Heart left ventricle (tissue), 16 donors: ENCODE measurements around the gene TSC22D1. TPM values are rescaled to one million over a fixed set of nuclear protein-coding genes. Genes with fewer than 3 reads are reported as not detected.
"Not testable (repeated sequence)": the region's sequence is repeated elsewhere in the genome, so short reads cannot be mapped to it uniquely, and the experiment has no call there.

Experiments used
- ATAC-seq, 4 donors: fragments of 200-7000 bp; cut with Tn5 transposase; one replicate each; pipeline ENCODE4 v1.9.1; 2020 to 2022; ENCODE audit warnings: moderate library complexity in 4 of 4, mild to moderate bottlenecking in 3 of 4, moderate number of reproducible peaks in 1 of 4
- DNase-seq, 5 donors: peaks; one replicate each; pipeline ENCODE4 v3.0.0-alpha.2; 2020
- H3K27ac ChIP-seq, 12 donors: fragments of 200-600 bp; sonication (generic) in 4 of 12; one replicate each; pipeline versions ENCODE4 v1.5.0 to v1.8.0; 2016 to 2022; ENCODE audit warnings: mild to moderate bottlenecking in 2 of 12
- H3K27me3 ChIP-seq, 9 donors: fragments of 200-600 bp; sonication (generic) in 2 of 9; one replicate each; pipeline versions ENCODE4 v1.5.1 to v1.8.0; 2016 to 2022; ENCODE audit warnings: mild to moderate bottlenecking in 3 of 9
- H3K36me3 ChIP-seq, 9 donors: fragments of 200-600 bp; sonication (generic) in 2 of 9; one replicate each; pipeline versions ENCODE4 v1.5.0 to v1.8.0; 2018 to 2022; ENCODE audit warnings: mild to moderate bottlenecking in 2 of 9
- H3K4me1 ChIP-seq, 12 donors: fragments of 200-600 bp; sonication (generic) in 4 of 12; one replicate each; pipeline versions ENCODE4 v1.5.0 to v1.8.0; 2016 to 2022; ENCODE audit warnings: mild to moderate bottlenecking in 3 of 12
- H3K4me3 ChIP-seq, 12 donors: fragments of 200-600 bp; sonication (generic) in 4 of 12; one replicate each; pipeline versions ENCODE4 v1.5.0 to v1.8.0; 2017 to 2022; ENCODE audit warnings: mild to moderate bottlenecking in 9 of 12, moderate library complexity in 4 of 12
- H3K9me3 ChIP-seq, 12 donors: fragments of 200-600 bp; sonication (generic) in 4 of 12; one replicate each; pipeline versions ENCODE4 v1.5.0 to v1.8.0; 2016 to 2022; ENCODE audit warnings: mild to moderate bottlenecking in 1 of 12
- POLR2A ChIP-seq, 2 donors: fragments of 450-650 bp; IDR thresholded peaks; one replicate each; pipeline ENCODE4 v1.6.1; 2017; ENCODE audit warnings: antibody characterized with exemption in 2 of 2, mild to moderate bottlenecking in 2 of 2, moderate library complexity in 2 of 2
- WGBS, 4 donors: extraction: QIAGEN DNeasy Blood & Tissue Kit in 2 of 4; methylation state at CpG; one replicate each; pipeline versions ENCODE4 v1.1.5 to v1.1.7; 2013 to 2018; 5-methylcytosine and 5-hydroxymethylcytosine counted together
- intact Hi-C, 10 donors: fragments of 100-400 bp; cut with DNase I; formaldehyde crosslinking; loops; one replicate each; pipeline versions ENCODE4 v1.11.1 to v1.14.2; 2022
- polyA plus RNA-seq, 2 donors: library from polyadenylated mRNA; stranded (reverse); fragments of 200-250 nt; gene quantifications; one replicate each; pipeline ENCODE4 v1.2.3, GENCODE V29; 2013
- total RNA-seq, 9 donors: library from RNA; depleted of rRNA in 2 of 9; stranded (reverse); fragments of >200 nt in 2 of 9; fragmentation: NEBNext Ultra II Directional in 3 of 9; extraction: Animal tissue kit (Norgen Biotek cat#: 25700) in 3 of 9; gene quantifications; one replicate each; pipeline versions ENCODE4 v1.1.0 to v1.2.4, GENCODE V29; 2016 to 2023
- TF ChIP-seq, protein P1 (sequence below), 12 donors: fragments of 200-600 bp; sonication (generic) in 4 of 12; IDR thresholded peaks; one replicate each; pipeline versions ENCODE4 v1.5.0 to v1.8.0; 2018 to 2022; ENCODE audit warnings: antibody characterized with exemption in 12 of 12, mild to moderate bottlenecking in 5 of 12
- donor health status: ischemic (EF 13 %, LVEDD 7.1; RV severe dilation, severe dysfunction).
- donor health status: healthy with polysubstance abuse.
- donor health status: DM: no; HTN: yes; CAD: no.
- donor health status: DM: no; HTN: no; CAD: no.
- donor health status: ischemic (EF 25% LVEDD 6.9; RV normal size, moderate dysfunction).
- donor health status: ischemic (EF 25% LVEDD 5.7; RV mildly dilated, moderate dysfunction).
- donor health status: healthy.
- donor health status: DM: yes; HTN: yes; CAD: no.
- donor health status: ischemic (EF 35%, LVEDD 5.7; RV mildly dilated, moderate dysfunction).
- donor health status: nonischemic (EF 11% LVEDD 7.7; RV severe dilation, severe dysfunction).
- donor health status: DM: yes; HTN: yes; CAD: no.
- donor health status: PGD.
- donor health status: ischemic (EF 29% LVEDD 5.4; RV normal size, mild dysfunction).
- donor health status: nonischemic (EF 23%, LVEDD 6.1; RV moderate dilation, normal function).

Gene TSC22D1
- total and polyA plus RNA-seq, 11 donors: 61.0 to 166 (median 125) TPM

DNA sequence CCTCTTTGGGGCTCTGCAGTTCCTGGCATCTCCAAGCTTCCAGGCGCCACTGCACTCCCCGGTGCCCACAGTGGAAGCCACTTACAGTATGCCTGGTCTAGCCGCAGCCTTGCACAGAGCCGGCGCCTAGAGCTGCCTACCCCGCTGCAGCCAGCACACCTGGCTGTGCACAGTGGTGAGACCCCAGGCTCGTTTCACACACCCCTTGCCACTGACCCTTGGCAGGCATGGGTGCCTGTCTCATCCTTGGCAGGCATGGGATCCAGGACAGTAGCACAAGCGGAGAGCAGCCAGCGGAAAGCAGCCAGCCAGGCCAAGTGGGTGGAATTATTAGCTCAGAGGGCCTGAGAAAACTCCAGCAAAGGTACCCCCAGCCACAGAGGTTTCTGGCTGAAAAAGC is 116.5 kb downstream of the TSC22D1 start:
- peaks cover 0 to 10% (median 0%) of the 10 kb centered on the region in 12 donors for H3K4me1 ChIP-seq
- ATAC-seq: no peak
- H3K9me3 ChIP-seq: peaks cover 0 to 3% (median 0%) of the 10 kb centered on the region in 12 donors

GRCh38 chr13:44458313-44458975 is 117.7 kb downstream of the TSC22D1 start:
- ATAC-seq: peak in 1 of 4 donors; percentile 29
- peaks cover 0 to 10% (median 0%) of the 10 kb centered on the region in 12 donors for H3K4me1 ChIP-seq
- WGBS, 4 donors: 94 to 97% (median 96%) methylated on average over 13 to 17 of the region's 17 CpGs

More for the DNA sequence above, 116.5 kb downstream of the TSC22D1 start:
- H3K36me3 ChIP-seq: no peaks in the 10 kb centered on the region
- no peak overlapping the region for H3K27ac ChIP-seq
- no peak for DNase-seq
- intact Hi-C loops: no loop called here
- TF ChIP-seq POLR2A (IDR thresholded peaks at IDR 0.05): no peak
- TF ChIP-seq, protein P1, sequence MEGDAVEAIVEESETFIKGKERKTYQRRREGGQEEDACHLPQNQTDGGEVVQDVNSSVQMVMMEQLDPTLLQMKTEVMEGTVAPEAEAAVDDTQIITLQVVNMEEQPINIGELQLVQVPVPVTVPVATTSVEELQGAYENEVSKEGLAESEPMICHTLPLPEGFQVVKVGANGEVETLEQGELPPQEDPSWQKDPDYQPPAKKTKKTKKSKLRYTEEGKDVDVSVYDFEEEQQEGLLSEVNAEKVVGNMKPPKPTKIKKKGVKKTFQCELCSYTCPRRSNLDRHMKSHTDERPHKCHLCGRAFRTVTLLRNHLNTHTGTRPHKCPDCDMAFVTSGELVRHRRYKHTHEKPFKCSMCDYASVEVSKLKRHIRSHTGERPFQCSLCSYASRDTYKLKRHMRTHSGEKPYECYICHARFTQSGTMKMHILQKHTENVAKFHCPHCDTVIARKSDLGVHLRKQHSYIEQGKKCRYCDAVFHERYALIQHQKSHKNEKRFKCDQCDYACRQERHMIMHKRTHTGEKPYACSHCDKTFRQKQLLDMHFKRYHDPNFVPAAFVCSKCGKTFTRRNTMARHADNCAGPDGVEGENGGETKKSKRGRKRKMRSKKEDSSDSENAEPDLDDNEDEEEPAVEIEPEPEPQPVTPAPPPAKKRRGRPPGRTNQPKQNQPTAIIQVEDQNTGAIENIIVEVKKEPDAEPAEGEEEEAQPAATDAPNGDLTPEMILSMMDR (IDR thresholded peaks at IDR 0.05): no peak
- no peak overlapping the region for H3K4me3 ChIP-seq
- WGBS, 4 donors: 89 to 99% (median 97%) methylated on average over 5 to 9 of the region's 9 CpGs
- no peaks in the 10 kb centered on the region for H3K27me3 ChIP-seq

GRCh38 chr13:44456212-44456611 is 119.9 kb downstream of the TSC22D1 start:
- WGBS, 4 donors: 97 to 99% (median 97%) methylated on average over 11 of the region's 11 CpGs
- H3K36me3 ChIP-seq, H3K9me3 ChIP-seq, DNase-seq, H3K4me3 ChIP-seq, H3K27ac ChIP-seq, ATAC-seq, H3K27me3 ChIP-seq, intact Hi-C loops, H3K4me1 ChIP-seq: not testable (repeated sequence)

More at GRCh38 chr13:44458313-44458975, 117.7 kb downstream of the TSC22D1 start:
- TF ChIP-seq, protein P1 (IDR thresholded peaks at IDR 0.05): no peak
- TF ChIP-seq POLR2A (IDR thresholded peaks at IDR 0.05): no peak
- no peak for DNase-seq
- Histone ChIP-seq H3K36me3 (no peaks in the 10 kb centered on the region), H3K27me3 (no peaks in the 10 kb centered on the region), H3K9me3 (peaks cover 0 to 3% (median 0%) of the 10 kb centered on the region in 12 donors), H3K27ac (no peak overlapping the region), H3K4me3 (no peak overlapping the region)
- intact Hi-C loops: no loop called here

DNA sequence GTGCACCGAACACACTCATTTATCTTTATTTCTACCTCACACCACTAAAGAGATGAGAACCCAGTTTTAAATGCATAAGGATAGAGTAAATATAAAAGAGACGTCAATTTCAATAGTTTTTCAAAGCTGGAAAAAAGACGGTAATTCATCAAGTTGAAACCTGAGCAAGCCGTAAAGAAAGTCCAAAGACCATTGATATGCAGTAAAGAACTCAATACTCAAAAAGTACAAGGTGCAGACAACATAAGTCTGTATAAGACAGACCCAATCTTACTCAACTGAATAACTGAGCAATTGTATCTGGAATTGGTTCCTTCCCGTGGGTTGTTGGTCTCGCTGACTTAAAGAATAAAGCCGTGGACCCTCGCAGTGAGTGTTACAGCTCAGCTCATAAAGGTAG is 120.4 kb downstream of the TSC22D1 start:
- H3K36me3 ChIP-seq: no peaks in the 10 kb centered on the region
- peaks cover 0 to 10% (median 0%) of the 10 kb centered on the region in 12 donors for H3K4me1 ChIP-seq
- no peak overlapping the region for H3K27ac ChIP-seq

More for the DNA sequence above, 120.4 kb downstream of the TSC22D1 start:
- peaks cover 0 to 3% (median 0%) of the 10 kb centered on the region in 12 donors for H3K9me3 ChIP-seq
- DNase-seq (no peak), ATAC-seq (no peak)
- intact Hi-C loops: no loop called here
- WGBS, 4 donors: 94 to 98% (median 97%) methylated on average over 8 of the region's 8 CpGs
- TF ChIP-seq POLR2A (IDR thresholded peaks at IDR 0.05): no peak
- TF ChIP-seq, protein P1 (IDR thresholded peaks at IDR 0.05): no peak
- no peak overlapping the region for H3K4me3 ChIP-seq
- H3K27me3 ChIP-seq: no peaks in the 10 kb centered on the region
